T1000 (cell line): ENCODE data around the gene LMO1.

ENCODE experiments used
- DNase-seq: peaks from one replicate; lab custom pipeline; 2025; ENCODE audit warnings: mixed read lengths; lab: John Stamatoyannopoulos, UW

LMO1 gene

GRCh38 chr11:8242499-8243280 is 21.0 kb downstream of the LMO1 start:
- no peak for DNase-seq

GRCh38 chr11:8242118-8242475 is 21.6 kb downstream of the LMO1 start:
- no peak for DNase-seq

GRCh38 chr11:8241373-8242117 is 22.1 kb downstream of the LMO1 start:
- DNase-seq = no peak

DNA sequence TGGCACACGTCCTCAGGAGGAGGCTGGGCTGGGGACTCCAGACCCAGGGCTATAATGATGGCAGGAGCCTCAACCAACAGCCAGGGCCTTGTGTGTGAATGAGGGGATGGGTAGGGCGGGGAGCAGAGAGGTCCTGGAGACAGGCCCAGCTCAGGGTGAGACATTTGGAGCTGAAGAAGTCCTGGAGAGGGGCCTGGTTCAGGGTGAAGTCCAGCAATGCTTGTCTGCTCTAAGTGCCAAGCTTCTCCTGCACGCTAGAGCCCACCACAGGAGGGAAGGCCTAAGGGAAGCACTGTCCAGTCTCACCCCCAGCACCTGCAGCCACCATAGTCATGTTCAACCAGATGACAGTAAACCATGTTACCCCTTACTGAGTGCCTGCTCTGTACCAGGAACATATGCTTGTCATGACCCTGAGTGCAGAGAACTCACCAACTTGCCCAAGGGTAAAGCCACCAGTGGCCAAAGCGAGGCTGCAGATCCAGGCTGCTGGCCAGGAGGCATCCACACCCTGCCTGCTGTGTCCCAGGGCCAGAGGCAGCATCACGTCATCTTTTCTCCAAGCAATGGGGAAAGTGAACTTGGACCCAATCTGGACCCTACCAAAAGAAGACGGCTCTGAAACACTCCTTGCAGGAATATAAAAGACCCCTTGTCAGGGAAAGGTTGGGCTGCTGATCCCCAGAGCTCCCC is 24.0 kb downstream of the LMO1 start:
- no peak for DNase-seq

- DNase-seq = no peak
Measured at GRCh38 chr11:8239040-8239439, 24.6 kb downstream of the LMO1 start.

GRCh38 chr11:8237453-8237852 is 26.2 kb downstream of the LMO1 start:
- DNase-seq = no peak

- no peak for DNase-seq
Measured at GRCh38 chr11:8235925-8236324, 27.8 kb downstream of the LMO1 start.

GRCh38 chr11:8234910-8235309 is 28.8 kb downstream of the LMO1 start:
- DNase-seq = no peak

DNA sequence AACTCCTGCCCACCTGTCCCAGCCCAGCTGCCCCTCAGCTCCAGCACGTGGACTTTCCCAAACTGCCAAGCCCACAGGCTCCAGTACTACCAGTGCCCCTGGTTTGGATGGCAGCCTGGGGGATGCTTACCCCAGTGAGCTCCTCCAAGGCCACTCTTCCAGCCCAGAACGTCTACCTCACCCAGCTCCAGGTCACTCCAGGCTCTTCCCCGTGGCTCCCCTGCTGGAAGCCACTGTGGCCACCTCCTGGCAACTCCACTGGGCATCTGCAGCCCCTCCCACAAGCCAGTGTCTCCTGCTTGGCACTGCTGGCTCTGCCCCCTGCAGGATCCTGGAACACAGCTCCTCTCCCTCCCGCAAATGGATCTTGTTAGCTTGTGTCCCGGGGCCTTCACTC is 29.3 kb downstream of the LMO1 start:
- DNase-seq = no peak

GRCh38 chr11:8233691-8234424 is 29.8 kb downstream of the LMO1 start:
- DNase-seq = no peak

- no peak for DNase-seq
Measured at GRCh38 chr11:8232849-8233606, 30.6 kb downstream of the LMO1 start.

DNA sequence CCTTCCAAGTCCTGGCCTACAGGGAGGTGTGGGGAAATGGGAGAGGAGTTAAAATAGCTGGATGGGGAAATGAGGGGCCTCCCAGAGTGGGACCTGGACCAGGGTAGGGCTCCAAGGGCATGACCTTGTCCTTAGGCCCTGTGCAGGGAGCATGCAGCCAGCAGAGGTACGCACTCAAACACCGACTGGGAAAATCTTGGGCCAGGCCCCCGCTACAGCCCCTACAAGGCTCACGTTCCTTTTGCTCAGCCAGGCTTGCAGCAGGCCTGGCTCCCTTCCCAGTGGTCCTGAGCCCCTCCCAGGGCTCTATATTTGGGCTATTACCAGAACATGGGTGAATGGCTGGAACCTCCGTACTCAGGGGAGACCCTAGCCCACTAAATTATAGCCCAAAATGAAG is 31.3 kb downstream of the LMO1 start:
- DNase-seq = no peak

GRCh38 chr11:8231979-8232378 is 31.7 kb downstream of the LMO1 start:
- DNase-seq = no peak

GRCh38 chr11:8230921-8231847 is 32.5 kb downstream of the LMO1 start:
- no peak for DNase-seq

GRCh38 chr11:8230178-8230859 is 33.4 kb downstream of the LMO1 start:
- no peak for DNase-seq

DNA sequence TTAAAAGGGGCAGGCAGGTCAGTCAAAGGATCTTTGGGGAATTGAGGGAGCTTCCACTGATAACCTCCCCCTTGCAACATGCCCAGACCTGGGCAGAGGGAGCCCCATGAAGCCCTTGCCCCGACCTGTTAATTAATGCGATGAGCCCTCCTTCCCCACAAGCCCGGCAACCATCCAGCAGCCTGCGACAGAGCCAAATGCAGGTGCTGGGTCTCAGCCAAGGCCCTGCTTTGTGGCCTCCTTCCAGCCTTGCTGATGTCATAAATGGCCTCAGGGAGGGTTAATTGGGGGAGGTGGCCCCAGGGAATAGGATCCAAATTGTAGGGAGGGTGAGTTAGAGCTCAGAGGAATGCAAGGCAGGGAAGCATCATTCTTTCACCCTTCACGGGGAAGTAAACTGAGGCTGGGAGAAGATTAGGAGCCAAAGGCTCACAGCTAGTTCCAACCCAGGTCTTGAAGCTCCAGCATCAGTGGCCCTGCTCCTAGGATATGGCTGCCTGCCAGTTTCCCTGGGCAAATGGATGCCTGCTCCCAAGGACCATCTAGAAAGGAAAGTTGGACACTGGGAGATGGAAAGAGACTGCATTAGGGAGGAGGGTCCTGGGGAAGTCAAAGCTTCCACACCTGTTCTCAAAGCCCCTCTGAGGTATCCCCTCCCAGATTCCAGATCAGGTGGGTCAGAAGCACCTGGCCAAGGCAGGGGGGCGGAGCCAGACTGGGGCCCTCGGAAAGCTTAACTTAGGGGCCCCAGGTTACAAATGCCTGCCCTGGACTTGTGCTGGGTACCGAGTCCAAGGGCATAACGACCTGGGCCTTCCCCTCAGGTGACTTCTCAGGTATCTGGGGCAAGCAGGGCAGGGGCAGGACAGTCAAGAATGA is 34.1 kb downstream of the LMO1 start:
- DNase-seq = no peak

- no peak for DNase-seq
Measured at GRCh38 chr11:8228231-8228630, 35.4 kb downstream of the LMO1 start.
